A549 (cell line): ENCODE results near the gene SLC13A4. TPM values are rescaled to one million over a fixed set of nuclear protein-coding genes. Genes with fewer than 3 reads are reported as not detected.

Experiments
- ATAC-seq, 2 experiments: fragments of 200-7000 bp in 1 of 2; fragments of >200 bp in 1 of 2; cut with Nextera tagmentation in 1 of 2; cut with Tn5 transposase in 1 of 2; 3 replicates each; pipeline versions ENCODE4 v1.8.0 to v1.9.1; 2018 to 2020; ENCODE audit warnings: mild to moderate bottlenecking in 1 of 2, moderate library complexity in 1 of 2
- CTCF ChIA-PET: fragments of 300-600 bp; sonication (Branson Sonifier 250); formaldehyde crosslinking; extraction: SDS; loops from one replicate; lab custom pipeline; 2021; ENCODE audit warnings: antibody characterized with exemption, inconsistent platforms; lab: Yijun Ruan, JAX
- POLR2A ChIA-PET: fragments of 350-600 bp; formaldehyde crosslinking; extraction: SDS; loops from one replicate; lab custom pipeline; 2021; ENCODE audit warnings: antibody characterized with exemption, inconsistent platforms; lab: Yijun Ruan, JAX
- DNase-seq, 2 experiments: peaks; one replicate each; pipeline versions ENCODE4 v3.0.0 to v3.0.0-alpha.2; 2011 to 2016; ENCODE audit warnings: low read depth in 1 of 2, low spot score in 1 of 2
- FAIRE-seq: peaks from 2 replicates; lab custom pipeline; 2011; peaks lifted over from hg19 to GRCh38; lab: Jason Lieb, UNC
- H3K27ac ChIP-seq, 2 experiments: fragments of >200 bp; sonication (Bioruptor Twin); formaldehyde crosslinking; 3 replicates each; pipeline ENCODE4 v1.5.1; 2016 to 2017
- H3K4me1 ChIP-seq: fragments of >200 bp; sonication (Bioruptor Twin); formaldehyde crosslinking; 3 replicates; pipeline ENCODE4 v1.6.1; 2016
- H3K4me2 ChIP-seq: fragments of >200 bp; sonication (Bioruptor Twin); formaldehyde crosslinking; 3 replicates; pipeline ENCODE4 v1.6.1; 2016
- H3K4me3 ChIP-seq: fragments of >200 bp; sonication (Bioruptor Twin); formaldehyde crosslinking; 3 replicates; pipeline ENCODE4 v1.5.1; 2016
- H3K9me3 ChIP-seq: fragments of >200 bp; sonication (Bioruptor Twin); formaldehyde crosslinking; 3 replicates; pipeline ENCODE4 v1.6.1; 2016
- EHF ChIP-seq: fragments of 250-450 bp; sonication (Bioruptor Pico); IDR thresholded peaks from 2 replicates; pipeline ENCODE4 v1.5.0; 2020; ENCODE audit warnings: mild to moderate bottlenecking
- EHMT2 ChIP-seq: fragments of 200-600 bp; sonication (generic); IDR thresholded peaks from 2 replicates; pipeline ENCODE4 v1.6.1; 2016; ENCODE audit warnings: antibody characterized with exemption, low read depth, mild to moderate bottlenecking, moderate library complexity
- ESRRA ChIP-seq: fragments of 150-350 bp; IDR thresholded peaks from 2 replicates; pipeline ENCODE4 v1.6.1; 2014; ENCODE audit warnings: mild to moderate bottlenecking, low read length, borderline replicate concordance
- FOSB ChIP-seq: fragments of 250-450 bp; sonication (Bioruptor Pico); IDR thresholded peaks from 2 replicates; pipeline ENCODE4 v1.5.0; 2020; ENCODE audit warnings: mild to moderate bottlenecking, moderate library complexity
- HDAC2 ChIP-seq: fragments of 200-600 bp; sonication (generic); IDR thresholded peaks from 2 replicates; pipeline ENCODE4 v1.6.1; 2016
- JUNB ChIP-seq: fragments of >200 bp; sonication (Bioruptor Twin); formaldehyde crosslinking; IDR thresholded peaks from 2 replicates; pipeline ENCODE4 v1.6.1; 2016
- KDM1A ChIP-seq: fragments of 200-600 bp; sonication (generic); IDR thresholded peaks from 2 replicates; pipeline ENCODE4 v1.6.1; 2016; ENCODE audit warnings: low read depth, mild to moderate bottlenecking
- KDM5A ChIP-seq: fragments of 200-600 bp; sonication (generic); IDR thresholded peaks from 2 replicates; pipeline ENCODE4 v1.6.1; 2016; ENCODE audit warnings: antibody characterized with exemption, mild to moderate bottlenecking
- MAFK ChIP-seq: fragments of 450-650 bp; IDR thresholded peaks from 2 replicates; pipeline ENCODE4 v1.6.1; 2014; ENCODE audit not compliant: partially characterized antibody
- NFE2L2 ChIP-seq: fragments of 150-350 bp; conservative IDR thresholded peaks from 2 replicates; pipeline ENCODE4 v1.6.1; 2014; ENCODE audit warnings: low read length
- POLR2A ChIP-seq: IDR thresholded peaks from 2 replicates; pipeline ENCODE4 v1.6.1; 2012; ENCODE audit warnings: mild to moderate bottlenecking, low read length
- POLR2AphosphoS2 ChIP-seq: conservative IDR thresholded peaks from 2 replicates; pipeline ENCODE4 v1.6.1; 2012; ENCODE audit warnings: low read length, improper control_type of control experiment, inconsistent platforms
- RAD21 ChIP-seq, 2 experiments: fragments of >200 bp in 1 of 2; sonication (Bioruptor Twin) in 1 of 2; formaldehyde crosslinking in 1 of 2; IDR thresholded peaks in 1 of 2; conservative IDR thresholded peaks in 1 of 2; 2 replicates in 1 of 2; 3 replicates in 1 of 2; pipeline ENCODE4 v1.6.1; 2012 to 2018; ENCODE audit warnings: inconsistent platforms in 1 of 2
- RARB ChIP-seq: fragments of 250-450 bp; sonication (Bioruptor Pico); IDR thresholded peaks from 2 replicates; pipeline ENCODE4 v1.8.0; 2021; ENCODE audit warnings: mild to moderate bottlenecking, moderate library complexity
- TFCP2L1 ChIP-seq: fragments of 250-450 bp; sonication (Bioruptor Pico); IDR thresholded peaks from 2 replicates; pipeline ENCODE4 v1.5.0; 2021; ENCODE audit warnings: mild to moderate bottlenecking
- ZC3H11A ChIP-seq: fragments of 450-650 bp; IDR thresholded peaks from 2 replicates; pipeline ENCODE4 v1.6.1; 2014; ENCODE audit warnings: antibody characterized with exemption, mild to moderate bottlenecking
- ZFP36 ChIP-seq: fragments of 450-650 bp; IDR thresholded peaks from 2 replicates; pipeline ENCODE4 v1.6.1; 2014; ENCODE audit warnings: borderline replicate concordance; ENCODE audit not compliant: partially characterized antibody
- ZSCAN20 ChIP-seq: fragments of 250-450 bp; sonication (Bioruptor Pico); IDR thresholded peaks from 2 replicates; pipeline ENCODE4 v1.8.0; 2022; ENCODE audit warnings: mild to moderate bottlenecking, moderate library complexity
- WGBS: methylation state at CpG from one replicate; pipeline ENCODE4 v1.1.6; 2017; ENCODE audit errors: missing lambda C conversion rate; 5-methylcytosine and 5-hydroxymethylcytosine counted together
- polyA plus RNA-seq, 4 experiments: library from polyadenylated mRNA; depleted of rRNA in 3 of 4; stranded (reverse); fragments of >200 nt; fragmentation: RNase III in 1 of 4; extraction: RNeasy Plus Mini Kit Qiagen cat#74134 plus additional on column Dnase treatment in 1 of 4; gene quantifications; 2 replicates in 3 of 4; 3 replicates in 1 of 4; pipeline ENCODE4 v1.2.3, GENCODE V29; 2011 to 2017
- TF ChIP-seq, protein P1 (sequence below): fragments of 250-450 bp; sonication (Bioruptor Pico); IDR thresholded peaks from 2 replicates; pipeline ENCODE4 v1.5.0; 2021; ENCODE audit warnings: mild to moderate bottlenecking, moderate library complexity, borderline replicate concordance
- TF ChIP-seq, protein P2 (sequence below): IDR thresholded peaks from 2 replicates; pipeline ENCODE4 v1.6.1; 2012; ENCODE audit warnings: low read depth, borderline replicate concordance
- TF ChIP-seq, protein P3 (sequence below): fragments of >200 bp; sonication (Bioruptor Twin); formaldehyde crosslinking; IDR thresholded peaks from 3 replicates; pipeline ENCODE4 v1.6.1; 2016
- TF ChIP-seq, protein P4 (sequence below): IDR thresholded peaks from 2 replicates; pipeline ENCODE4 v1.6.1; 2012

The SLC13A4 gene
- polyA plus RNA-seq, 2 of the 4 experiments (the other 2 are of a cell fraction) = not detected

DNA sequence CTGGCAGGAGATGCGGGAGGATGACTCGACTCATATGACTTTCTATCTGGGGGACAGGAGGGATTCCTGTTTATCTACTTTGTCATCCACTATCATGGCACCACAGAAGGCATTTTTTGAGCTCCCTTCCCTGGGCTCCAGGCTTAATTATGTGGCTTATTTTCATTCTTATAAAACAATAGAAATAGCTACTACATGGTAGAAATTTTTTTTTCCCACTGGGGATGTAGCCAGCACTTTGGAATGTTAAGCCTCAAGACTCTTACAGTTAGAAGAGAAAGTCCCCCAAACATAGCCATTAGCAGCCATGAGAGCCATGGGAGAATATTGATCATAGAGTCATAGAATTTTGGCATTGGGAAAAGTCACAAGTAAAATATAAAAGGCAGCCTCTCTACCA lies 35.3 kb upstream of the SLC13A4 start:
- FAIRE-seq = no peak
- CTCF ChIA-PET = interaction anchor here (1.6 kb wide), 1 partner anchor 9 kb away, joined by 4 read pairs; no protein-coding TSS in a partner anchor
- Histone ChIP-seq H3K27ac (no peak overlapping the region), H3K4me2 (no peak overlapping the region), H3K4me1 (no peaks in the 10 kb centered on the region), H3K9me3 (no peaks in the 10 kb centered on the region; the same call in 2 of the 3 replicates), H3K4me3 (no peak overlapping the region)
- no peak for ATAC-seq
- no peak for DNase-seq
- WGBS = 48% methylated on average over 2 of the region's 2 CpGs
- TF ChIP-seq HDAC2 (no peak), RAD21 (conservative IDR thresholded peaks at IDR 0.05 in 1 of 2, IDR thresholded peaks at IDR 0.05 in 1 of 2) (no peak), EHF (CRISPR knock-in tag) (no peak)
- POLR2A ChIA-PET = no interaction called here

DNA sequence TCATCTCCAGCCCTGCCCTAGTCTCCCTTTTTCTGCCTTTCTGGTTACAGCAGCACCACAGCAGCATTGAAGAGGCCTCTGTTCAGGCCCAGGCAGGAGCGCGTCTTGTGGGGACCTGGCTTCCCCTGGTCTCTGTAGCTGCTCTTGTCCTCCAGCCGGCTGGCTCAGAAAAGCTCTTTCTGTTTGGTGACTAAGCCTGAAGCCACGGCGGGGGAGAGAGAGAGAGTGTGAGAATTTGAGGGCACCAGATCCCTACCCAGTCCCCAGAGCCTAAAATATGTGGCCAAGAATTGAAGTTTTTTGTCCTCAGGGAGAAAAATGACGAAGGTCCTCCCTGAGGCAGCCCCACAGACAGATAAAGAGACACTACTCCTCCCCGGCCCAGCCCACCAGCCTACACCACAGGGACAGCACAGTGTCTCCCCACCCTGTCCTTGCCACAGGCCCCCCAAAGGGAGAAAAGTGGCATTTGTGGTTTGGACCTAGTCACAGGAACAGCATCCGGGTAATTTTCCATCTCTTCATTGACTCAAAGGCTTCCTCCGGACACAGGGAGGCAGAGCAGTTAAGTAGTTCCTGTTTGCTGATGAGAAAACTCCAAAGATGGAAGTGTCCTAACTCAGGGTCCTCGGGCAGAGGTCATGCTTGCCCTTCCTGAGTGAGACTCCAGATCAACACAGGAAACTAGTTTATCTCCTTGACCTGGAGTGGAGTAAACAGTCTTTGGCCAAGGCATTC lies 33.9 kb upstream of the SLC13A4 start:
- Histone ChIP-seq H3K4me1 (no peaks in the 10 kb centered on the region), H3K4me2 (no peak overlapping the region), H3K4me3 (no peak overlapping the region), H3K9me3 (peaks cover 5% of the 10 kb centered on the region; the same call in 1 of the 3 replicates), H3K27ac (no peak overlapping the region)
- ATAC-seq (peak; percentile 47 to 50; a peak in 4 of 6 replicates), FAIRE-seq (no peak), DNase-seq (no peak)
- no peak for TF ChIP-seq MAFK
- TF ChIP-seq, protein P1, sequence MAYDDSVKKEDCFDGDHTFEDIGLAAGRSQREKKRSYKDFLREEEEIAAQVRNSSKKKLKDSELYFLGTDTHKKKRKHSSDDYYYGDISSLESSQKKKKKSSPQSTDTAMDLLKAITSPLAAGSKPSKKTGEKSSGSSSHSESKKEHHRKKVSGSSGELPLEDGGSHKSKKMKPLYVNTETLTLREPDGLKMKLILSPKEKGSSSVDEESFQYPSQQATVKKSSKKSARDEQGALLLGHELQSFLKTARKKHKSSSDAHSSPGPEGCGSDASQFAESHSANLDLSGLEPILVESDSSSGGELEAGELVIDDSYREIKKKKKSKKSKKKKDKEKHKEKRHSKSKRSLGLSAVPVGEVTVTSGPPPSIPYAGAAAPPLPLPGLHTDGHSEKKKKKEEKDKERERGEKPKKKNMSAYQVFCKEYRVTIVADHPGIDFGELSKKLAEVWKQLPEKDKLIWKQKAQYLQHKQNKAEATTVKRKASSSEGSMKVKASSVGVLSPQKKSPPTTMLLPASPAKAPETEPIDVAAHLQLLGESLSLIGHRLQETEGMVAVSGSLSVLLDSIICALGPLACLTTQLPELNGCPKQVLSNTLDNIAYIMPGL = no peak
- no peak for TF ChIP-seq RARB (CRISPR knock-in tag)
- TF ChIP-seq NFE2L2 = no peak
- TF ChIP-seq, protein P2, sequence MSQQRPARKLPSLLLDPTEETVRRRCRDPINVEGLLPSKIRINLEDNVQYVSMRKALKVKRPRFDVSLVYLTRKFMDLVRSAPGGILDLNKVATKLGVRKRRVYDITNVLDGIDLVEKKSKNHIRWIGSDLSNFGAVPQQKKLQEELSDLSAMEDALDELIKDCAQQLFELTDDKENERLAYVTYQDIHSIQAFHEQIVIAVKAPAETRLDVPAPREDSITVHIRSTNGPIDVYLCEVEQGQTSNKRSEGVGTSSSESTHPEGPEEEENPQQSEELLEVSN = no peak
- no peak for TF ChIP-seq KDM5A
- TF ChIP-seq POLR2A = no peak
- no peak for TF ChIP-seq EHMT2
- no peak for TF ChIP-seq JUNB
- TF ChIP-seq ZC3H11A = no peak
- TF ChIP-seq ESRRA = no peak
- TF ChIP-seq, protein P3, sequence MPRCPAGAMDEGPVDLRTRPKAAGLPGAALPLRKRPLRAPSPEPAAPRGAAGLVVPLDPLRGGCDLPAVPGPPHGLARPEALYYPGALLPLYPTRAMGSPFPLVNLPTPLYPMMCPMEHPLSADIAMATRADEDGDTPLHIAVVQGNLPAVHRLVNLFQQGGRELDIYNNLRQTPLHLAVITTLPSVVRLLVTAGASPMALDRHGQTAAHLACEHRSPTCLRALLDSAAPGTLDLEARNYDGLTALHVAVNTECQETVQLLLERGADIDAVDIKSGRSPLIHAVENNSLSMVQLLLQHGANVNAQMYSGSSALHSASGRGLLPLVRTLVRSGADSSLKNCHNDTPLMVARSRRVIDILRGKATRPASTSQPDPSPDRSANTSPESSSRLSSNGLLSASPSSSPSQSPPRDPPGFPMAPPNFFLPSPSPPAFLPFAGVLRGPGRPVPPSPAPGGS = no peak
- TF ChIP-seq POLR2AphosphoS2 = no peak
- TF ChIP-seq, protein P4, sequence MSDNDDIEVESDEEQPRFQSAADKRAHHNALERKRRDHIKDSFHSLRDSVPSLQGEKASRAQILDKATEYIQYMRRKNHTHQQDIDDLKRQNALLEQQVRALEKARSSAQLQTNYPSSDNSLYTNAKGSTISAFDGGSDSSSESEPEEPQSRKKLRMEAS = no peak
- no peak for TF ChIP-seq ZSCAN20 (CRISPR knock-in tag)
- TF ChIP-seq FOSB (CRISPR knock-in tag) = no peak
- TF ChIP-seq KDM1A = no peak
- no peak for TF ChIP-seq TFCP2L1
- 44% methylated on average over 10 of the region's 10 CpGs for WGBS
- ChIA-PET CTCF (interaction anchor here (1.6 kb wide), 1 partner anchor 10 kb away, joined by 4 read pairs; no protein-coding TSS in a partner anchor), POLR2A (no interaction called here)

DNA sequence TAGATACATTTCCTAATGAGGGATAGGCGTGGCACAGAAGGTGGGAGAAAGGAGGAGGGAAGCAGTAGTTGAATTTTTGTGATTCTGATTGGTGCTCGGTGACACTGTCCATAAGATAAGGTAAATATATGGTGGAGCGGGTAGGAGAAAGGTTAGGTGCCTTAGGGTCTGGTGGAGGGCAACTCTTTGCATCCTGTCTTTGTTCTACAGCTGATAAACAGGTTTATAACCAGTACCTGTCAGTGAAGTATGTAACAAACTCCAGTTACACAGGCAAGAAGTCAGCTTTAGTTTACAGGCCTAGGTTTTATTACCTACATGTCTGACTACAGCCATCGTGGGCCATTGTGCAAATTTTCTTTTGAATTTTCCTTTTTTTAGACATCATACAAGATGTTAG lies 31.5 kb upstream of the SLC13A4 start:
- CTCF ChIA-PET = no interaction called here
- peaks cover 5% of the 10 kb centered on the region; the same call in 1 of the 3 replicates for H3K9me3 ChIP-seq
- no peak overlapping the region for H3K4me3 ChIP-seq
- POLR2A ChIA-PET = no interaction called here
- DNase-seq (no peak), ATAC-seq (no peak), FAIRE-seq (no peak)
- H3K4me2 ChIP-seq = no peak overlapping the region
- H3K4me1 ChIP-seq = no peaks in the 10 kb centered on the region
- WGBS = 53% methylated on average over 4 of the region's 4 CpGs
- H3K27ac ChIP-seq = no peak overlapping the region
- no peak for TF ChIP-seq ZFP36
